Measurements from ENCODE around the gene ZBTB21.

ZBTB21 gene

DNA sequence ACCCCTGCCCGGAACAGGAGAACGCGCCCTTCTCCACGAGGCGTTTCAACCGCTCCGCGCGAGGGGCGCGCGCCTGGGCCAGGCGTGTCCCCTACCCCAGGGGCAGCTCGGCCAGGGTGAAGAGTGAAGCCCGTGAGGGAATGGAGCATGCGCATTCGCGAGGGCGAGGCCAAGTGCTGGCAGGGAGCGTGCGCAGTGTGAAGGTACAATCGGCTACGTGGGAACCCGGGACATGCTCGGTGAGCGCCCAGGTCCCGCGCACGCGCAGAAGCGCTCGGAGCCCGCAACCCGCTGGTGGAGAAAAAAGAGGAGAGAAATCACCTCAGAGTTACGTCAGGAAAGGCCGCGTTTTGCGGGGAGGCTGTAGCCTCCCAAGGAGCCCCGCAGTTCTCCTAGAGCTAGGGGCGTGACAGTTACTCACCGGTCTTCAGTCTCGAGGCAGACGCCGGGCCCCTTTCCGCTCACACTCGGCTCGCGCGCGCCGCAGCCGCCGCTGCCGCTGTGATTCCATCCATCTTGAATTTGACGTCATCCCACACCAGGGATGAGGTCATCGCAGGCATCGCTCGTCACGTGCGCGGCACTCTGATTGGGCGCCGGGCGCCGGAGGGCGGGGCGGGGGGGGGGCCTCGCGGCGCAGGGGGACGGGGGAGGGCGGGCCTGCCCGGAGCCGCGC, at the start of gene ZBTB21:
TSS of gene ZBTB21 (minus strand) at position 530 of the 676 bp plus-strand sequence. CDS start 16,265 bp downstream, outside the sequence.
- TF ChIP-seq, protein P1, sequence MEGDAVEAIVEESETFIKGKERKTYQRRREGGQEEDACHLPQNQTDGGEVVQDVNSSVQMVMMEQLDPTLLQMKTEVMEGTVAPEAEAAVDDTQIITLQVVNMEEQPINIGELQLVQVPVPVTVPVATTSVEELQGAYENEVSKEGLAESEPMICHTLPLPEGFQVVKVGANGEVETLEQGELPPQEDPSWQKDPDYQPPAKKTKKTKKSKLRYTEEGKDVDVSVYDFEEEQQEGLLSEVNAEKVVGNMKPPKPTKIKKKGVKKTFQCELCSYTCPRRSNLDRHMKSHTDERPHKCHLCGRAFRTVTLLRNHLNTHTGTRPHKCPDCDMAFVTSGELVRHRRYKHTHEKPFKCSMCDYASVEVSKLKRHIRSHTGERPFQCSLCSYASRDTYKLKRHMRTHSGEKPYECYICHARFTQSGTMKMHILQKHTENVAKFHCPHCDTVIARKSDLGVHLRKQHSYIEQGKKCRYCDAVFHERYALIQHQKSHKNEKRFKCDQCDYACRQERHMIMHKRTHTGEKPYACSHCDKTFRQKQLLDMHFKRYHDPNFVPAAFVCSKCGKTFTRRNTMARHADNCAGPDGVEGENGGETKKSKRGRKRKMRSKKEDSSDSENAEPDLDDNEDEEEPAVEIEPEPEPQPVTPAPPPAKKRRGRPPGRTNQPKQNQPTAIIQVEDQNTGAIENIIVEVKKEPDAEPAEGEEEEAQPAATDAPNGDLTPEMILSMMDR (IDR thresholded peaks at IDR 0.05): no peak

DNA sequence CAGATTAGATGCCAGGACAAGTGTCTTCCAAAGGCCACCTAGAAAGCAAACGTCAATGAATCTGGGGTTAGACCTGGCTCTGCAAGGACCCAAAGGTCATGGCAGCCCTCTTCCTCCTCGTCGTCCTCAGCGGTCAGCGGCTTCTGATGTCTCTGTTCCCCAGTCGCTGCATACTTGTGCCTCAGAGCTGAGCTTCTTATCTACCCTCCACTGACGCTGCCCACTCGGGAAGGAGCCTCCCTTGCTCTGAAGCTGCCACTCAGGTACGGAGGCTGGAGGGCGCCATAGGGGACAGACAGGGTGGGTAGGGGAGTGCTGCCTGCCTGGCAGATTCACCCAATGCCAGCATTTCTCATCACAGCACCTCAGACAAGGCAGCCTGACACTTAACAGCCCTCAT, 49.6 kb upstream of the ZBTB21 start:
- TF ChIP-seq, protein P1 (IDR thresholded peaks at IDR 0.05): no peak

DNA sequence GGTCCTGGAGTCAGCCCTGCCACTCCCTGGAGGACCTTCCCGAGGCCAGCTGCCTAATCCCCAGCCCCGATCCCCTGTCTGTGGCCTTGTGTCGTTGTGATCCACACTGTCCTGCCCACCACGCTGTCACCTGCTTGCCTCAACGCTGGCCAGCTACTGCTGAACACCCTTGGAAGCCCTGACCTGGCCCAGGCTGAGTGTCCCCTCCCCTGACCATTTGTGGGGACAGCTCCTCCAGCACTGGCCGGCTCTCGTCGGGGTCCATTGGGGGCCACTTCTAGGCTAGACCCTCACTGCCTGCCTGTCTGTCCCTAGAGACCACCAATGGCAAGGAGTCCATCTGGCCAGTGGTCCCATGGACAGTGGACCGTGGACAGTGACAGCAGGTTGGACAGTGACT, 49.0 kb upstream of the ZBTB21 start:
- TF ChIP-seq, protein P1 (IDR thresholded peaks at IDR 0.05): no peak

DNA sequence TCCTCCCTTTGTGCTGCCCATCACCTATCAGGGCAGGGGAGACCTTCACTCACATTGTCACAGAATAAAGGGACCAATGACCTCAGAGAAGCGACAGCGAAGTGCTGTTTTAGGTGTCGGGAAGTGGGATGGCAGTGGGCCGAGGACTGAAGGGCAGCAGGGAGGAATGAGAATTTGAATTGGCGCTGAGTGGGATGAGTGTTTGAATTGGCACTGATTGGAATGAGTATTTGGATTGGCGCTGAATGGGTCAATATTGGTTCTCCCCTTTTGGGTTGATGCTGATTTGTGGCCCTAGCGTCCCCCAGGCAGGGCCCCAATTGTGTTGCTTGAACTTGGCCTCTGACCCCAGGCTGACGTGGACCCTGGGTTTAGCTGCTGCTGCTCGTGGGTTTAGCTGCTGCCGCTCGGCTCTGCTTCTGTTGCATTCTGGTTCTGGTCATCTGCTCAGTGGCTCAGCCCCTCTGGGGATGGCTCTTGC, 48.5 kb upstream of the ZBTB21 start:
- TF ChIP-seq, protein P1 (IDR thresholded peaks at IDR 0.05): no peak

DNA sequence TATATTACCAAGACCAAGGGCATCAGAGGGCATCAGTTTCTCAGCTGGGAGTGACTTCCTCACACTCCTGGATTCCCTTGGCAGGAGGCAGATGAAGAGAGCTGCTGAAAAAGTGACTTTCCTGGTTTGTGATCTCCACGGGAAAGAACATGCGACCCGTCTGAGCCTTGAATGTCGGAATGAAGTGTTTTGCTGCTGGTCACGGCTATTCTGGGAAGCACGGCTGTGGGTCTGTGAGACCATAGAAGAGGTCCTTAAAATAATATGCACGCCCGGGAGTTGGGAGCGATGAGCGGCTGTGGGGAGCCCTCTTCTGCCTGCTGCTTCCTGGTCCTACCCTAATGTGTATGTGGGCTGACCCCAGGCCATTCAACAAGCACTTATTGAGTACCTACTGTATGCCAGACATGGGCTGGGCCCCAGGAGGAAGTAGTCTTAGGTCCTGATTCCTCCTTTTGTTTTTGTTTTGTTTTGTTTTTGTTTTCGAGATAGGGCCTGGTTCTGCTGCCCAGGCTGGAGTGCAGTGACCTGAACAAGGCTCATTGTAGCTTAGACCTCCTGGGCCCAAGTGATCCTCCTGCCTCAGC, 47.8 kb upstream of the ZBTB21 start:
- TF ChIP-seq, protein P1 (IDR thresholded peaks at IDR 0.05): no peak

DNA sequence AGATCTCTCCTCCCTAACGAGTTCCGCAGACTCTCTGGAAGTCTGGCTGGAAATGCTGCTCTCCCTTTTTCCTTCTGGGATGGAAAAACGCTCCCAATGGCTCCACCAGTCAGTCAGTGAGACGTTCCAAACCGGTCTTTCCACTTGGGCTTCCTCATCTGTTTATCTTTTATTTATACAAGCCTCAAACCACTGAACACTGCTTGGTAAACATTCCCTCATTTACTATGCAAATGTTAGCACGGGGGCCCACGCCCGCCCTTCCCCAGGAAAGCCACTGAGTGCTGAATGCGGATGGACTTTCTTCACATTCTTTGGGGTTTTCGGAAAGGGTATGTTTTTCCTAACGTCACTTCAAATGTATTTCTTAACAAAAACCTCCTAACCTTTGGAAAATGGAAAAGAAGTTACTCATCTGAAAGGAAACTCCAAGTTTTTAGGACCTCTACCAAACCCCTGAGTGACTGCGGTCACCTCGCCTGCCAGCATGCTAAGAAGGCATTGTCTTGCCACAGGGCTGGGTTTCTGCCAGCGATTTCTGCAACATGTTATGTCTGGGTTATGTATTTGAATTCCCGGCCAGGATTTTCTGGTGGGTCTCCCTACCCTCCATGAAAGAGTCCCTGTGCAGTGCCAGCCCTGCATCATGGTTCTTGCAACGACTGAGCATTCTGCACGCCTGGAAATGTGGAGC, 47.0 kb upstream of the ZBTB21 start:
- TF ChIP-seq, protein P1 (IDR thresholded peaks at IDR 0.05): no peak

DNA sequence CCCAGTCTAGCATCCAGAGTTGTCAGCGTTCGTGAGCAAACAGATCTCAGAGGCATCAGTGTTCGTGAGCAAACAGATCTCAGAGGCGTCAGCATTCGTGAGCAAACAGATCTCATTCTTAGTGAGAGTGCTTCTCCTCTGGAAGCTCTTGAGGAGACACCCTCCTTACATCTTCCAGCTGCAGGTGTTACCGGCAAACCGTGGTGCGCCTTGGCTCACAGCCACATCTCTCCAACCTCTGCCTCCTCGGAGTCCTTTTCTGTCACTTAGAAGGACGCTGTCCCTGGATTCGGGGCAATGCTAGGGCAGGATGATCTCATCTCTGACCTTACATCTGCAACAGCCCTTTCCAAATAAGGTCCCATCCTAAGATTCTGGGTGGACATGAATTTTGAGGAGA, 46.3 kb upstream of the ZBTB21 start:
- TF ChIP-seq, protein P1 (IDR thresholded peaks at IDR 0.05): no peak
